ENCODE results near the gene NOS1AP.
"Not testable (repeated sequence)": the region's sequence is repeated elsewhere in the genome, so short reads cannot be mapped to it uniquely, and the experiment has no call there.

NOS1AP gene

GRCh38 chr1:162166917-162167615, 97.6 kb downstream of the NOS1AP start:
- H3K27me3 ChIP-seq (ENCODE audit: insufficient read depth, low read length) = peaks cover 37% of the 10 kb centered on the region
- H3K79me2 ChIP-seq (ENCODE audit: control insufficient read depth, insufficient read depth, low read length, unreplicated experiment) = no peaks in the 10 kb centered on the region
- no peak overlapping the region for H2AFZ ChIP-seq (ENCODE audit: low read length, unreplicated experiment)
- H3K27ac ChIP-seq (ENCODE audit: low read depth, low read length) = no peak overlapping the region
- H3K4me1 ChIP-seq (ENCODE audit: control insufficient read depth, insufficient read depth, low read length, unreplicated experiment) = no peaks in the 10 kb centered on the region
- H3K36me3 ChIP-seq (ENCODE audit: insufficient read depth, low read length) = no peaks in the 10 kb centered on the region
- no peak overlapping the region for H3K4me3 ChIP-seq (ENCODE audit: low read depth, low read length)

GRCh38 chr1:162168261-162168660, 98.8 kb downstream of the NOS1AP start:
- Histone ChIP-seq H3K79me2 (ENCODE audit: control insufficient read depth, insufficient read depth, low read length, unreplicated experiment) (no peaks in the 10 kb centered on the region), H3K27ac (ENCODE audit: low read depth, low read length) (no peak overlapping the region), H2AFZ (ENCODE audit: low read length, unreplicated experiment) (no peak overlapping the region), H3K4me1 (ENCODE audit: control insufficient read depth, insufficient read depth, low read length, unreplicated experiment) (no peaks in the 10 kb centered on the region), H3K36me3 (ENCODE audit: insufficient read depth, low read length) (no peaks in the 10 kb centered on the region), H3K4me3 (ENCODE audit: low read depth, low read length) (no peak overlapping the region), H3K27me3 (ENCODE audit: insufficient read depth, low read length) (peaks cover 37% of the 10 kb centered on the region)

- H3K36me3 ChIP-seq (ENCODE audit: insufficient read depth, low read length) = no peaks in the 10 kb centered on the region
- H3K27me3 ChIP-seq (ENCODE audit: insufficient read depth, low read length) = peaks cover 29% of the 10 kb centered on the region
- no peaks in the 10 kb centered on the region for H3K79me2 ChIP-seq (ENCODE audit: control insufficient read depth, insufficient read depth, low read length, unreplicated experiment)
- H3K4me3 ChIP-seq (ENCODE audit: low read depth, low read length) = no peak overlapping the region
- H3K27ac ChIP-seq (ENCODE audit: low read depth, low read length) = no peak overlapping the region
- no peak overlapping the region for H2AFZ ChIP-seq (ENCODE audit: low read length, unreplicated experiment)
- H3K4me1 ChIP-seq (ENCODE audit: control insufficient read depth, insufficient read depth, low read length, unreplicated experiment) = no peaks in the 10 kb centered on the region
Measured at GRCh38 chr1:162169031-162169790, 99.7 kb downstream of the NOS1AP start.

- no peak overlapping the region for H3K4me3 ChIP-seq (ENCODE audit: low read depth, low read length)
- H3K4me1 ChIP-seq (ENCODE audit: control insufficient read depth, insufficient read depth, low read length, unreplicated experiment) = no peaks in the 10 kb centered on the region
- no peaks in the 10 kb centered on the region for H3K79me2 ChIP-seq (ENCODE audit: control insufficient read depth, insufficient read depth, low read length, unreplicated experiment)
- no peaks in the 10 kb centered on the region for H3K36me3 ChIP-seq (ENCODE audit: insufficient read depth, low read length)
- H3K27me3 ChIP-seq (ENCODE audit: insufficient read depth, low read length) = peaks cover 12% of the 10 kb centered on the region
- no peak overlapping the region for H2AFZ ChIP-seq (ENCODE audit: low read length, unreplicated experiment)
- no peak overlapping the region for H3K27ac ChIP-seq (ENCODE audit: low read depth, low read length)
Measured at GRCh38 chr1:162171111-162171510, 101.6 kb downstream of the NOS1AP start.

- Histone ChIP-seq H3K79me2 (ENCODE audit: control insufficient read depth, insufficient read depth, low read length, unreplicated experiment) (no peaks in the 10 kb centered on the region), H3K36me3 (ENCODE audit: insufficient read depth, low read length) (no peaks in the 10 kb centered on the region), H3K27me3 (ENCODE audit: insufficient read depth, low read length) (no peaks in the 10 kb centered on the region; the same call in 1 of the 2 replicates), H3K4me3 (ENCODE audit: low read depth, low read length) (no peak overlapping the region), H3K27ac (ENCODE audit: low read depth, low read length) (no peak overlapping the region), H2AFZ (ENCODE audit: low read length, unreplicated experiment) (no peak overlapping the region), H3K4me1 (ENCODE audit: control insufficient read depth, insufficient read depth, low read length, unreplicated experiment) (no peaks in the 10 kb centered on the region)
Measured at GRCh38 chr1:162172311-162173102, 103.0 kb downstream of the NOS1AP start.

- not testable (repeated sequence) for H2AFZ ChIP-seq (ENCODE audit: low read length, unreplicated experiment); H3K79me2 ChIP-seq (ENCODE audit: control insufficient read depth, insufficient read depth, low read length, unreplicated experiment); H3K36me3 ChIP-seq (ENCODE audit: insufficient read depth, low read length); H3K4me3 ChIP-seq (ENCODE audit: low read depth, low read length); H3K4me1 ChIP-seq (ENCODE audit: control insufficient read depth, insufficient read depth, low read length, unreplicated experiment); H3K27ac ChIP-seq (ENCODE audit: low read depth, low read length); H3K27me3 ChIP-seq (ENCODE audit: insufficient read depth, low read length)
Measured at GRCh38 chr1:162173607-162174006, 104.1 kb downstream of the NOS1AP start.

- H3K4me3 ChIP-seq (ENCODE audit: low read depth, low read length); H3K27ac ChIP-seq (ENCODE audit: low read depth, low read length); H3K27me3 ChIP-seq (ENCODE audit: insufficient read depth, low read length); H3K79me2 ChIP-seq (ENCODE audit: control insufficient read depth, insufficient read depth, low read length, unreplicated experiment); H2AFZ ChIP-seq (ENCODE audit: low read length, unreplicated experiment); H3K4me1 ChIP-seq (ENCODE audit: control insufficient read depth, insufficient read depth, low read length, unreplicated experiment); H3K36me3 ChIP-seq (ENCODE audit: insufficient read depth, low read length): not testable (repeated sequence)
Measured at GRCh38 chr1:162174027-162174426, 104.5 kb downstream of the NOS1AP start.

- no peaks in the 10 kb centered on the region for H3K79me2 ChIP-seq (ENCODE audit: control insufficient read depth, insufficient read depth, low read length, unreplicated experiment)
- no peaks in the 10 kb centered on the region for H3K27me3 ChIP-seq (ENCODE audit: insufficient read depth, low read length)
- no peak overlapping the region for H2AFZ ChIP-seq (ENCODE audit: low read length, unreplicated experiment)
- H3K36me3 ChIP-seq (ENCODE audit: insufficient read depth, low read length) = no peaks in the 10 kb centered on the region
- no peak overlapping the region for H3K27ac ChIP-seq (ENCODE audit: low read depth, low read length)
- no peak overlapping the region for H3K4me3 ChIP-seq (ENCODE audit: low read depth, low read length)
- H3K4me1 ChIP-seq (ENCODE audit: control insufficient read depth, insufficient read depth, low read length, unreplicated experiment) = no peaks in the 10 kb centered on the region
Measured at GRCh38 chr1:162175379-162176081, 106.0 kb downstream of the NOS1AP start.

- Histone ChIP-seq H3K79me2 (ENCODE audit: control insufficient read depth, insufficient read depth, low read length, unreplicated experiment) (no peaks in the 10 kb centered on the region), H3K27ac (ENCODE audit: low read depth, low read length) (no peak overlapping the region), H3K36me3 (ENCODE audit: insufficient read depth, low read length) (no peaks in the 10 kb centered on the region), H3K27me3 (ENCODE audit: insufficient read depth, low read length) (no peaks in the 10 kb centered on the region), H2AFZ (ENCODE audit: low read length, unreplicated experiment) (no peak overlapping the region), H3K4me3 (ENCODE audit: low read depth, low read length) (no peak overlapping the region), H3K4me1 (ENCODE audit: control insufficient read depth, insufficient read depth, low read length, unreplicated experiment) (no peaks in the 10 kb centered on the region)
Measured at GRCh38 chr1:162177126-162177525, 107.6 kb downstream of the NOS1AP start.

GRCh38 chr1:162178432-162178831, 108.9 kb downstream of the NOS1AP start:
- H3K79me2 ChIP-seq (ENCODE audit: control insufficient read depth, insufficient read depth, low read length, unreplicated experiment) = no peaks in the 10 kb centered on the region
- no peaks in the 10 kb centered on the region for H3K27me3 ChIP-seq (ENCODE audit: insufficient read depth, low read length)
- H3K4me3 ChIP-seq (ENCODE audit: low read depth, low read length) = no peak overlapping the region
- no peaks in the 10 kb centered on the region for H3K36me3 ChIP-seq (ENCODE audit: insufficient read depth, low read length)
- H3K27ac ChIP-seq (ENCODE audit: low read depth, low read length) = no peak overlapping the region
- no peaks in the 10 kb centered on the region for H3K4me1 ChIP-seq (ENCODE audit: control insufficient read depth, insufficient read depth, low read length, unreplicated experiment)
- no peak overlapping the region for H2AFZ ChIP-seq (ENCODE audit: low read length, unreplicated experiment)

All from ACC112 (cell line).